T-helper 17 cell (primary cell): ENCODE results near the gene DLST. TPM values are rescaled to one million over a fixed set of nuclear protein-coding genes. Genes with fewer than 3 reads are reported as not detected.

Experiments used
- ATAC-seq: fragments of 150-1000 bp; cut with Tn5 transposase; 2 replicates; pipeline ENCODE4 v1.10.0; 2021; ENCODE audit warnings: mild to moderate bottlenecking, moderate library complexity
- DNase-seq, 3 donors: peaks; one replicate each; pipeline versions ENCODE4 v3.0.0 to v3.0.0-alpha.2; 2020 to 2021
- H3K9me3 ChIP-seq: one replicate; pipeline ENCODE4 v1.7.0; 2013; ENCODE audit warnings: low read length, mild to moderate bottlenecking; ENCODE audit not compliant: control insufficient read depth, poor library complexity, severe bottlenecking
- H3K27ac Mint-ChIP-seq: one replicate; pipeline ENCODE4 v1.8.0; 2022; ENCODE audit warnings: mild to moderate bottlenecking, moderate library complexity, mixed read lengths
- H3K27me3 Mint-ChIP-seq: one replicate; pipeline ENCODE4 v1.8.0; 2022; ENCODE audit warnings: mixed read lengths
- H3K36me3 Mint-ChIP-seq: one replicate; pipeline ENCODE4 v1.8.0; 2022; ENCODE audit warnings: low read depth, mixed read lengths
- H3K4me1 Mint-ChIP-seq: one replicate; pipeline ENCODE4 v1.8.0; 2022; ENCODE audit warnings: mild to moderate bottlenecking, mixed read lengths
- H3K4me3 Mint-ChIP-seq: one replicate; pipeline ENCODE4 v1.8.0; 2022; ENCODE audit warnings: mild to moderate bottlenecking, moderate library complexity, mixed read lengths
- total RNA-seq, 4 donors: library from RNA in 2 of 4; stranded (reverse) in 2 of 4; gene quantifications; one replicate each; pipeline ENCODE4 v1.2.3 and lab custom pipeline; 2022 to 2026

Gene DLST
- total RNA-seq, 2 donors from 2014 or later, result 127 to 134 TPM

DNA sequence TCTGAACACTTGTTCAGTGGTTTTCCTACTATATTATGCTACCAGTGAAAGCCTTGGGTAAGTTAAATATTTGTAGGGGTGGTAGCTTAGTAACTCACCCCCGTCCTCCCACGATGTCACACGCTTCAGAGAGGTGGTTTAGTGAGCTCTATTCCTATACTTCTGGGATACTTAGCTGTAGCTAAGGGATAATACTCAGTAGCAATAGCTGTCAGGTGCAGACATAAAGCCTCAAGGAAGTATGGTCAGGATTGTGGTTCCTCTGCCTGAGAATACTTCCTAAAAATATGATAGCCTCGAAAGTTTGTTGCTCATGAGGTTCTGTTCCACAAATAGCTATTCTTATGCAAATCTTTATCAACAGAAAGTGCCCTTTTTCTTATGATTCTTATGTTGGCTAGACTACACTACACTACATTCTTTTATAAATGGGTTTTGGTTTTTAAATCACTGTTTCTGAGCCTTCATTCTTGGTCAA lies 11.9 kb downstream of the DLST start:
- Mint-ChIP-seq H3K4me3 (no peak overlapping the region), H3K27me3 (no peaks in the 10 kb centered on the region), H3K27ac (peak overlapping the region; percentile 62), H3K36me3 (peaks cover 4% of the 10 kb centered on the region), H3K4me1 (peaks cover 9% of the 10 kb centered on the region)
- ATAC-seq (no peak), DNase-seq (no peak)
- H3K9me3 ChIP-seq, result no peaks in the 10 kb centered on the region

- Mint-ChIP-seq H3K27ac (no peak overlapping the region), H3K36me3 (peaks cover 14% of the 10 kb centered on the region), H3K27me3 (no peaks in the 10 kb centered on the region), H3K4me1 (peaks cover 10% of the 10 kb centered on the region), H3K4me3 (no peak overlapping the region)
- H3K9me3 ChIP-seq, result no peaks in the 10 kb centered on the region
- ATAC-seq (no peak), DNase-seq (no peak)
These were observed 14.7 kb downstream of the DLST start for GRCh38 chr14:74896400-74896799.

DNA sequence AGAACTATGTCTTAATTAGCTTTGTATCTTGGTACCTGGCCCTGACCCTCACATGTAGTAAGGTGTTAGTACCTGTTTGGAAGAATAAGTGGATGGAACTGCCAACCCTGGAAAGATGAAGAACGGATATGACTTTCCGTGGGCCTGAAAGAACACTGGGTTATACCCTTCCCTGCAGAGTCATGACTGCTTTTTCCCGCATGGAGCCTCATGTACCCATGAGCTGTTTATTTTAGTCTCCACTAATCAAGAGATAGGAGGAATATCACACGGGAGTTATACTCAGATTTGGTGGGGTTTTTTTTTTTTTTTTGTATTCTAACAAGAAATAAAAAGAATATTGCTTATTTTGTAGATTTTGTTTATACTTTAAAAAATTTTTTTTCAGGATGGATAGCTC lies 15.9 kb downstream of the DLST start:
- H3K4me1 Mint-ChIP-seq, result peaks cover 10% of the 10 kb centered on the region
- DNase-seq, result no peak
- H3K36me3 Mint-ChIP-seq, result peaks cover 14% of the 10 kb centered on the region
- H3K27me3 Mint-ChIP-seq, result no peaks in the 10 kb centered on the region
- no peaks in the 10 kb centered on the region for H3K9me3 ChIP-seq
- H3K4me3 Mint-ChIP-seq, result no peak overlapping the region
- ATAC-seq, result no peak
- H3K27ac Mint-ChIP-seq, result no peak overlapping the region

GRCh38 chr14:74898083-74898482 lies 16.4 kb downstream of the DLST start:
- Mint-ChIP-seq H3K4me1 (peaks cover 12% of the 10 kb centered on the region), H3K27me3 (no peaks in the 10 kb centered on the region), H3K36me3 (peaks cover 14% of the 10 kb centered on the region), H3K27ac (no peak overlapping the region), H3K4me3 (no peak overlapping the region)
- DNase-seq (no peak), ATAC-seq (no peak)
- H3K9me3 ChIP-seq, result no peaks in the 10 kb centered on the region

DNA sequence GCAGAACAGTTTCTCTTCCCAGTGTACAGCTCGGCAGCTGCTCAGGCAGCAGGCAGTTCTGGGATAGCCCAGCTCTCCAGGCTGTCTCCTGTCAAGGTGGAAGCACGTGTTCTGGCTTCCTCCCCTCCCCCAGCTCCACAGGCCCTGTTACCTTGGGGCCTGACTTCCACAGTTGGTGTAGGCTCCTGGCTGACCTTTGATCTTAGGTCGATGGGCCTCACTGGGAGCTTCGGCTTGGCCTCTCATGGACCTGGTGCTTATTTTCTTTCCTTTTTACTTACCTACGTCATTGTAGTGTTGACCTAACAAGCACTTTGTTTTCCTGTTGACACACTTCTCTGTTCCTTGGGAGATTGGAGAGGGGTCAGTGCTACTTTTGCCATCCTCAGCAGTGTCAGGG lies 17.0 kb downstream of the DLST start:
- no peak for DNase-seq
- H3K36me3 Mint-ChIP-seq, result peaks cover 14% of the 10 kb centered on the region
- H3K4me3 Mint-ChIP-seq, result no peak overlapping the region
- no peak overlapping the region for H3K27ac Mint-ChIP-seq
- H3K4me1 Mint-ChIP-seq, result peaks cover 12% of the 10 kb centered on the region
- ATAC-seq, result no peak
- H3K9me3 ChIP-seq, result no peaks in the 10 kb centered on the region
- no peaks in the 10 kb centered on the region for H3K27me3 Mint-ChIP-seq

- Mint-ChIP-seq H3K27me3 (no peaks in the 10 kb centered on the region), H3K27ac (peak overlapping the region; percentile 62), H3K36me3 (peaks cover 10% of the 10 kb centered on the region)
These were observed 21.4 kb downstream of the DLST start for GRCh38 chr14:74902941-74903705.

DNA sequence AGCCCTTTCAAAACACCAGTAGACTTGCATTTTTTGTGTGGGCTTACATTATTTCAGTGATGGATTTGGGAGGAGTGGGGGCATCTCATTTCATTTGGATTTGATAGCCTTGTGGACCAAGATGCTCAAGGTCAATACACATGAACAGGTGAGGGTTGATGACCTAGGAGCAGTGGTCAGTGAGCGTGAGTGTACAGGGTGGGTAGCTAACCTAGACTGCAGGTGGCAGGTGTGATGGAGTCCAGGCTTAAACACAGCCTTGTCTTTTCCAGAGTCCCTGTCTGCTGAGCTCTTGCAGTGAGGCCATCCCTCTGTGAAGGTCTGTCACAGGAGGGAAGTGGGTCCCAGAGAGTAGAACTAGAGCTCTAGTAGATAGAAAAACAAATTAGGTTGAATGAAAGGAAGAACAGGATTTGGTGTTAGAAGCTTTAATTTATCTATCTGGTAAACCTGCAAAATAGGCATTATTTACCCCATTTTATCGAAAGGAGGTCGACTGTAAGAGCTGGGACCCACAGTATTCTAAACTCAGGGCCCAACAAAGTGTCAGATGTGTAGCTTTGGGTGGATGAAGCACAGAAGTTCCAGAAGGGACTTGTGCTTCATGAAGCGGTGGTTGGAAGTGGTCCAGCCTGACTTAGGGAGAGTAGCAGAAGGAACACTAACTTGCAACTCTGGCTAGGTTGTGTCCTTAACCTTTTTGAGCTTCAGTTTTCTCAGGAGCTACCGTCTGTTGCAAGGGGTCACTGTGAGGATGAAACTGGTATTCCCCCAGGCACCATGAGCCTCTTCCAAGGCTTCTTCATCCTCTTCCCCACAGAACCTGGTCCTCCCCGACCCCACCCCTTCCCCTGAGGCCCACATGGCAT lies 23.2 kb downstream of the DLST start:
- no peak overlapping the region for H3K4me3 Mint-ChIP-seq
- no peak for DNase-seq
- H3K27ac Mint-ChIP-seq, result peak overlapping the region; percentile 47
- H3K36me3 Mint-ChIP-seq, result peaks cover 3% of the 10 kb centered on the region
- peaks cover 3% of the 10 kb centered on the region for H3K4me1 Mint-ChIP-seq
- no peaks in the 10 kb centered on the region for H3K9me3 ChIP-seq
- no peaks in the 10 kb centered on the region for H3K27me3 Mint-ChIP-seq
- no peak for ATAC-seq

More at GRCh38 chr14:74902941-74903705, 21.4 kb downstream of the DLST start:
- H3K9me3 ChIP-seq, result no peaks in the 10 kb centered on the region
- no peak for DNase-seq
- Mint-ChIP-seq H3K4me3 (no peak overlapping the region), H3K4me1 (peaks cover 7% of the 10 kb centered on the region)
- ATAC-seq, result no peak

- H3K4me3 Mint-ChIP-seq, result no peak overlapping the region
- peak overlapping the region; percentile 47 for H3K27ac Mint-ChIP-seq
These were observed 24.0 kb downstream of the DLST start for GRCh38 chr14:74905595-74906142.

DNA sequence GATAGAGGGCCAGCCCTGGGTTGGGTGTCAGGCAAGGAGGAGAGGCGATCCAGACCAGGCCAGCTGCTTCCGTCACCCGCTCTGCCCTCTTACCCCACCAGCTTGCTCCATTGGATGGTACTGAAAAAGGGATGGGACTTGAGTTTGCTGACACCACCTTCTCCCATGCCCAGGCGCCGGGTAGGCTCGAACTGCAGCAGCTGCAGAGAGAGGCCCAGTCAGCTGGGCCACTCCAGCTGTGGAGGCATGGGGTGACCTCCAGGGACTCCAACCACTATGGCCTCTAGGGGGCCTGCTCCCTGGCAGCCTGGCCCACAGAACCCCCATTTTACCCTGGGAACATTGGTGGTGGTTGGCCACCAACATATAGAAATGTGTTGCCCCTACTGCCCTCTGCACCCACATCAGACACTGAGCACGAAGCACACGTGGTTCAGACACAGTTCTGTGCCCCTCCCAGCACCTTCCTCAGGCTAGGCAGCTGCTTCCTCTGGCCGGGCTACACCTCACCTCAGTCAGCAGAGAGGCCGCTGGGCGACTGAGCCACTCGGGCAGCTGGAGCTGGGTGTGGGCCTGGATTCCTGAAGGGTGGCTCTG lies 25.3 kb downstream of the DLST start:
- Mint-ChIP-seq H3K4me1 (peaks cover 3% of the 10 kb centered on the region), H3K36me3 (no peaks in the 10 kb centered on the region), H3K27me3 (no peaks in the 10 kb centered on the region), H3K4me3 (no peak overlapping the region), H3K27ac (peak overlapping the region; percentile 45)
- H3K9me3 ChIP-seq, result no peaks in the 10 kb centered on the region
- no peak for ATAC-seq
- DNase-seq, result no peak

More at GRCh38 chr14:74905595-74906142, 24.0 kb downstream of the DLST start:
- no peaks in the 10 kb centered on the region for H3K27me3 Mint-ChIP-seq
- no peaks in the 10 kb centered on the region for H3K36me3 Mint-ChIP-seq
- DNase-seq (peak; percentile 65 to 83 (median 69)), ATAC-seq (peak; percentile 75)
- no peaks in the 10 kb centered on the region for H3K9me3 ChIP-seq
- H3K4me1 Mint-ChIP-seq, result peaks cover 3% of the 10 kb centered on the region

DNA sequence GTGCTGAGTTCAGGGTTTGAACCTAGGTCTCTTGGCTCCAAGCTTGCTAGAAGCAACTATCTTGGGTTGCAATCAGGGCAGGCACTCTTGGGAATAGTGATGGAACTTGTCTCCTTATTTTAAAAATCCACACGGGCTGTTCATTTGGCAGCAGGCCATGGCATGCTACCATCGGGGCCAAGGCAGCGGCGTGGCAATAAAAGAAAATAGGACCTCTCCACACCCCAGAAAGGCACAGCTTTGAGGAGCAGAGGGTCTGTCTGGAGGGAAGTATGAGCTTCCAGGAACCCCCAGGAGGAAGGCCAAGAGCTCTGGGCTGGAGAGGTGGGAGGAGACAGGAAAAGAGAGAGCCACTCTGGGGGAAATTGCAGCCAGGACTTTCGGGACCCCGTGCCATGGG lies 26.0 kb downstream of the DLST start:
- no peak for ATAC-seq
- peak overlapping the region; percentile 45 for H3K27ac Mint-ChIP-seq
- no peak overlapping the region for H3K4me3 Mint-ChIP-seq
- peaks cover 3% of the 10 kb centered on the region for H3K4me1 Mint-ChIP-seq
- no peaks in the 10 kb centered on the region for H3K36me3 Mint-ChIP-seq
- DNase-seq, result no peak
- no peaks in the 10 kb centered on the region for H3K27me3 Mint-ChIP-seq
- H3K9me3 ChIP-seq, result no peaks in the 10 kb centered on the region

GRCh38 chr14:74908861-74909341 lies 27.2 kb downstream of the DLST start:
- Mint-ChIP-seq H3K4me3 (no peak overlapping the region), H3K36me3 (no peaks in the 10 kb centered on the region), H3K4me1 (no peaks in the 10 kb centered on the region), H3K27ac (no peak overlapping the region), H3K27me3 (no peaks in the 10 kb centered on the region)
- no peak for ATAC-seq
- no peaks in the 10 kb centered on the region for H3K9me3 ChIP-seq
- DNase-seq, result no peak

DNA sequence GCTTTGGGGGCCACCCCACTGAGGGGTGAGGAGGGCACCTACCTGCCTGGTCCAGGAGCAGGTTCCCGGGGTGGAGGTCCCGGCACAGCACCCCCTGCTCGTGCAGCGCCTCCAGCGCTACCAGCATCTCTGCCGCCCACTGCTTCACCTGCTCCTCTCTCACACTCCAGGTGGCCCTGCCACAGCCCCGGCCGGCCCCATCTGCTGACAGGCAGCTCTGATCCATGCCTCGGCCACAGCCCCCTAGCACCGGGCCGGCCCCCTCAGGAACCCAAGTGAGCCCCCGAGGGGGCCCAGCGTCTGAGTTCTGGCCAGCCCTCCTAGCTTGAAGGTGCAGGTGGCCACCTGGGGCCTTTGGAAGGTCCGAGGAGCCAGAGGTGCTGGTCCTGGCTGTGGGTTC lies 27.8 kb downstream of the DLST start:
- no peak overlapping the region for H3K4me3 Mint-ChIP-seq

DNA sequence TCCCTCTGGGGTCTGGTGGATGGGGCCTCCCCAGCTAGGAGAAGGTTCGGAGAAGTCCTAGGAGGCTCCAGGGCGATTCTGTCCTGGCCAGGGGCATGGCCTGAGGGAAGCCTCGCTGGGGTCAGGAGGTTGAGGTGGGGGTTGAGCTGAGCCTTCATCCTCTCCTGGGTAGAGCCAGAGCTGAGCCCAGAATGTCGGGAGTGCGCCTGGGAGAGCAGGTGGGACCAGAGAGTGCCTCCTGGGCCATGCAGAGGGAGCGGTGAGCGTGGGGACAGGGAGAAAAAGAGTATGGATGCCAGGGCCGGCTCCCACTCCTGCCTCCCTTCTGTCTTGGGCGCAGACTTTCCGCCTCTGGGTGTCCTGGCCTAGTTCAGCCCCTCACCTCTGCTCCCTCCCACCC lies 28.2 kb downstream of the DLST start:
- DNase-seq (no peak), ATAC-seq (no peak)
- H3K4me1 Mint-ChIP-seq, result no peaks in the 10 kb centered on the region
- H3K36me3 Mint-ChIP-seq, result no peaks in the 10 kb centered on the region
- no peak overlapping the region for H3K4me3 Mint-ChIP-seq
- no peaks in the 10 kb centered on the region for H3K9me3 ChIP-seq
- no peaks in the 10 kb centered on the region for H3K27me3 Mint-ChIP-seq
- no peak overlapping the region for H3K27ac Mint-ChIP-seq

More for the DNA sequence above, 27.8 kb downstream of the DLST start:
- no peak for ATAC-seq
- no peaks in the 10 kb centered on the region for H3K9me3 ChIP-seq
- no peaks in the 10 kb centered on the region for H3K4me1 Mint-ChIP-seq
- no peak for DNase-seq
- H3K27ac Mint-ChIP-seq, result no peak overlapping the region
- H3K27me3 Mint-ChIP-seq, result no peaks in the 10 kb centered on the region
- H3K36me3 Mint-ChIP-seq, result no peaks in the 10 kb centered on the region
